WTC11 (cell line): ENCODE data around the gene GPATCH1.

Experiments used
- CREB1 ChIP-seq: sonication (generic); formaldehyde crosslinking; IDR thresholded peaks from 2 replicates; pipeline ENCODE4 v1.8.0; 2023; ENCODE audit warnings: mild to moderate bottlenecking, missing genetic modification reagents
- SP1 ChIP-seq: sonication (generic); formaldehyde crosslinking; conservative IDR thresholded peaks from 2 replicates; pipeline ENCODE4 v1.8.1; 2022; ENCODE audit warnings: missing genetic modification reagents
- TF ChIP-seq, protein P1 (sequence below): fragments of 200-600 bp; IDR thresholded peaks from 2 replicates; pipeline ENCODE4 v1.8.0; 2022; ENCODE audit warnings: antibody characterized with exemption
- TF ChIP-seq, protein P2 (sequence below): sonication (generic); formaldehyde crosslinking; IDR thresholded peaks from 2 replicates; pipeline ENCODE4 v1.8.1; 2023; ENCODE audit warnings: mild to moderate bottlenecking, missing genetic modification reagents

DNA sequence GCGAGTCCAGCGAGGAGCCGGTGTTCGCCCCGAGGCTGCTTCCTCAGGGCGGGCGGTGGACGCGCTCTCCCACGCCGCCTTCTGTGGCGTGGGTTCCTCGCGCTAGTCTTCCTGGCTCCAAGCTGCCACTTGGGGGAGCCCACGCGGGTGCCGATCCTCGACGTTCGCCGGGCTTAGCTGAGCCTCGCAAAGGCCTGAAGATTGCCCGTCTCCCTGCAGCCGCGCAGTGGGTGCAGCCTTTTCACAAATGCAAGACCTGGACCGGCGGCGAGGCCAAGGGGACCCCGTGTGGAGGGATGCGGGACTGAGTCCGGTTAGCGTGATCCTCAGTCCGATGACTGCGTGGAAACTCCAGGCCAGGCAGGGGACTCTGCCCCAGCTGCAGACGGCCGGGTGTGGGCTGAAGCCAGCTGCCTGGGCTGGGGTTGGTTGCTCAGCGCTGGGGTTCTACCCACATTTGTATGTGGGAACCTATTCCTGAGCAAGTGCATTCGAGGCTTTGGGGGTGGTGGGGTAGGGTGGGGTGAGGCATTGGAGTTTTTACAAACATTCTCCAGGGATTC lies 96.5 kb downstream of the GPATCH1 start:
- TF ChIP-seq, protein P1, sequence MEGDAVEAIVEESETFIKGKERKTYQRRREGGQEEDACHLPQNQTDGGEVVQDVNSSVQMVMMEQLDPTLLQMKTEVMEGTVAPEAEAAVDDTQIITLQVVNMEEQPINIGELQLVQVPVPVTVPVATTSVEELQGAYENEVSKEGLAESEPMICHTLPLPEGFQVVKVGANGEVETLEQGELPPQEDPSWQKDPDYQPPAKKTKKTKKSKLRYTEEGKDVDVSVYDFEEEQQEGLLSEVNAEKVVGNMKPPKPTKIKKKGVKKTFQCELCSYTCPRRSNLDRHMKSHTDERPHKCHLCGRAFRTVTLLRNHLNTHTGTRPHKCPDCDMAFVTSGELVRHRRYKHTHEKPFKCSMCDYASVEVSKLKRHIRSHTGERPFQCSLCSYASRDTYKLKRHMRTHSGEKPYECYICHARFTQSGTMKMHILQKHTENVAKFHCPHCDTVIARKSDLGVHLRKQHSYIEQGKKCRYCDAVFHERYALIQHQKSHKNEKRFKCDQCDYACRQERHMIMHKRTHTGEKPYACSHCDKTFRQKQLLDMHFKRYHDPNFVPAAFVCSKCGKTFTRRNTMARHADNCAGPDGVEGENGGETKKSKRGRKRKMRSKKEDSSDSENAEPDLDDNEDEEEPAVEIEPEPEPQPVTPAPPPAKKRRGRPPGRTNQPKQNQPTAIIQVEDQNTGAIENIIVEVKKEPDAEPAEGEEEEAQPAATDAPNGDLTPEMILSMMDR: 0 out of 2 replicates have a peak, but pooled peaks have one; percentile 15
- TF ChIP-seq CREB1 (CRISPR knock-in tag): no peak
- no peak for TF ChIP-seq SP1
- TF ChIP-seq, protein P2, sequence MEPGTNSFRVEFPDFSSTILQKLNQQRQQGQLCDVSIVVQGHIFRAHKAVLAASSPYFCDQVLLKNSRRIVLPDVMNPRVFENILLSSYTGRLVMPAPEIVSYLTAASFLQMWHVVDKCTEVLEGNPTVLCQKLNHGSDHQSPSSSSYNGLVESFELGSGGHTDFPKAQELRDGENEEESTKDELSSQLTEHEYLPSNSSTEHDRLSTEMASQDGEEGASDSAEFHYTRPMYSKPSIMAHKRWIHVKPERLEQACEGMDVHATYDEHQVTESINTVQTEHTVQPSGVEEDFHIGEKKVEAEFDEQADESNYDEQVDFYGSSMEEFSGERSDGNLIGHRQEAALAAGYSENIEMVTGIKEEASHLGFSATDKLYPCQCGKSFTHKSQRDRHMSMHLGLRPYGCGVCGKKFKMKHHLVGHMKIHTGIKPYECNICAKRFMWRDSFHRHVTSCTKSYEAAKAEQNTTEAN (CRISPR knock-in tag): no peak
